Panc1 (cell line): Measurements from ENCODE around the gene GLI1. TPM values are rescaled to one million over a fixed set of nuclear protein-coding genes. Genes with fewer than 3 reads are reported as not detected.
"Not testable (repeated sequence)": the region's sequence is repeated elsewhere in the genome, so short reads cannot be mapped to it uniquely, and the experiment has no call there.

ENCODE experiments used
- ATAC-seq: fragments of 200-7000 bp; cut with Tn5 transposase; 2 replicates; pipeline ENCODE4 v1.9.1; 2020; ENCODE audit warnings: mild to moderate bottlenecking, moderate library complexity
- BruUV-seq: library from RNA; stranded (reverse); fragments of 400-500 nt; replicated peaks from 2 replicates; lab custom pipeline; 2021; lab: Mats Ljungman, UMichigan
- CTCF ChIA-PET: fragments of 300-600 bp; sonication (Branson Sonifier 250); formaldehyde crosslinking; loops from one replicate; lab custom pipeline; 2022; ENCODE audit warnings: antibody characterized with exemption; lab: Charles Lee
- POLR2A ChIA-PET: fragments of 300-600 bp; sonication (Branson Sonifier 250); formaldehyde crosslinking; loops from one replicate; lab custom pipeline; 2022; ENCODE audit warnings: antibody characterized with exemption; lab: Charles Lee
- DNase-seq: peaks from one replicate; pipeline ENCODE4 v3.0.0-alpha.2; 2010; ENCODE audit warnings: low read depth, low spot score
- H3K27ac ChIP-seq: 2 replicates; pipeline ENCODE4 v1.5.1; 2011; ENCODE audit warnings: mild to moderate bottlenecking, low read length, inconsistent platforms
- H3K27me3 ChIP-seq: fragments of 200-500 bp; sonication (Bioruptor generic); 2 replicates; pipeline ENCODE4 v1.6.0; 2014; ENCODE audit warnings: low read length, inconsistent platforms; ENCODE audit not compliant: control insufficient read depth, insufficient read depth
- H3K36me3 ChIP-seq: fragments of 200-500 bp; sonication (Bioruptor generic); 2 replicates; pipeline ENCODE4 v1.5.1; 2014; ENCODE audit warnings: inconsistent platforms, mild to moderate bottlenecking, low read length, moderate library complexity; ENCODE audit not compliant: control insufficient read depth, insufficient read depth
- H3K4me1 ChIP-seq: 2 replicates; pipeline ENCODE4 v1.5.1; 2011; ENCODE audit warnings: inconsistent platforms, mild to moderate bottlenecking, low read length, moderate library complexity; ENCODE audit not compliant: control insufficient read depth, insufficient read depth
- H3K4me3 ChIP-seq, 2 experiments: 2 replicates each; pipeline ENCODE4 v1.5.1; 2011 to 2012; ENCODE audit warnings: low read depth in 2 of 2, low read length in 2 of 2, mild to moderate bottlenecking in 2 of 2, inconsistent platforms in 1 of 2, moderate library complexity in 1 of 2
- H3K9me3 ChIP-seq: fragments of 200-500 bp; sonication (Bioruptor generic); 2 replicates; pipeline ENCODE4 v1.5.1; 2014; ENCODE audit warnings: low read depth, mild to moderate bottlenecking, inconsistent platforms, low read length, moderate library complexity; ENCODE audit not compliant: control insufficient read depth, insufficient read depth
- CTCF ChIP-seq: fragments of 450-650 bp; IDR thresholded peaks from 2 replicates; pipeline ENCODE4 v1.5.1; 2017; ENCODE audit warnings: mild to moderate bottlenecking
- POLR2AphosphoS5 ChIP-seq: IDR thresholded peaks from 2 replicates; pipeline ENCODE4 v1.6.1; 2012; ENCODE audit warnings: mild to moderate bottlenecking, low read depth, low read length, moderate library complexity
- REST ChIP-seq, 2 experiments: IDR thresholded peaks; 2 replicates each; pipeline ENCODE4 v1.6.1; 2011 to 2012; ENCODE audit warnings: low read depth in 2 of 2, control low read depth in 1 of 2, low read length in 1 of 2, mild to moderate bottlenecking in 1 of 2, moderate library complexity in 1 of 2; ENCODE audit not compliant: insufficient read depth in 1 of 2
- SIN3A ChIP-seq: IDR thresholded peaks from 2 replicates; pipeline ENCODE4 v1.6.1; 2012; ENCODE audit warnings: low read depth, mild to moderate bottlenecking, low read length, moderate library complexity, borderline replicate concordance; ENCODE audit not compliant: insufficient read depth
- TCF7L2 ChIP-seq: IDR thresholded peaks from 2 replicates; pipeline ENCODE4 v1.6.1; 2011; ENCODE audit warnings: mild to moderate bottlenecking, low read depth, low read length, inconsistent platforms
- in situ Hi-C: cut with HindIII; loops from 2 replicates; pipeline ENCODE4 v1.10.0; 2016; ENCODE audit warnings: low sequenced_read_pairs, low pct_unique_long_range_greater_than_20kb
- intact Hi-C: fragments of 100-400 bp; cut with micrococcal nuclease; formaldehyde crosslinking; loops from one replicate; pipeline ENCODE4 v1.10.0; 2022; ENCODE audit not compliant: unreplicated experiment
- total RNA-seq: library from RNA; stranded (reverse); gene quantifications from one replicate; pipeline ENCODE4 v1.2.1, GENCODE V29; 2021; ENCODE audit not compliant: unreplicated experiment

The GLI1 gene
- total RNA-seq, 1 experiment from 2014 or later = 6.5 TPM

- in situ Hi-C loops = no loop called here
- intact Hi-C loops = no loop called here
- TF ChIP-seq POLR2AphosphoS5 (no peak; the same call in 1 of the 2 replicates), REST (IDR thresholded peaks at IDR 0.05; ENCODE audit: insufficient read depth in 1 of 2, low read depth in 2 of 2, low read length in 1 of 2) (no peak), TCF7L2 (no peak), SIN3A (no peak), CTCF (no peak)
- ChIA-PET CTCF (no interaction called here), POLR2A (no interaction called here)
- Histone ChIP-seq H3K27ac (no peak overlapping the region), H3K4me3 (no peak overlapping the region), H3K4me1 (peaks cover 27% of the 10 kb centered on the region), H3K27me3 (no peaks in the 10 kb centered on the region), H3K36me3 (peaks cover 20% of the 10 kb centered on the region), H3K9me3 (no peaks in the 10 kb centered on the region)
- DNase-seq (no peak), ATAC-seq (no peak)
- no TSS peak for BruUV-seq
Measured at GRCh38 chr12:57512665-57513064, 53.1 kb downstream of the GLI1 start.

GRCh38 chr12:57513266-57513665 is 53.7 kb downstream of the GLI1 start:
- intact Hi-C loops = no loop called here
- DNase-seq (no peak), ATAC-seq (no peak)
- POLR2A ChIA-PET = interaction anchor here (0.5 kb wide), 1 partner anchor 232 kb away, joined by 6 read pairs; the partner anchor contains the start of gene TSPAN31
- peaks cover 20% of the 10 kb centered on the region for H3K36me3 ChIP-seq
- H3K9me3 ChIP-seq = no peaks in the 10 kb centered on the region
- no TSS peak for BruUV-seq
- TF ChIP-seq REST (IDR thresholded peaks at IDR 0.05; ENCODE audit: insufficient read depth in 1 of 2, low read depth in 2 of 2, low read length in 1 of 2) (no peak), TCF7L2 (no peak), CTCF (no peak), POLR2AphosphoS5 (no peak), SIN3A (no peak)
- H3K27me3 ChIP-seq = no peaks in the 10 kb centered on the region
- peaks cover 30% of the 10 kb centered on the region for H3K4me1 ChIP-seq
- CTCF ChIA-PET = no interaction called here
- H3K4me3 ChIP-seq = no peak overlapping the region
- no peak overlapping the region for H3K27ac ChIP-seq
- in situ Hi-C loops = no loop called here

GRCh38 chr12:57513677-57514076 is 54.1 kb downstream of the GLI1 start:
- intact Hi-C loops, POLR2A ChIA-PET, DNase-seq, H3K27me3 ChIP-seq, in situ Hi-C loops, ATAC-seq, H3K9me3 ChIP-seq, H3K27ac ChIP-seq, CTCF ChIA-PET, H3K4me3 ChIP-seq, BruUV-seq: not testable (repeated sequence)
- Histone ChIP-seq H3K36me3 (peaks cover 20% of the 10 kb centered on the region), H3K4me1 (peaks cover 32% of the 10 kb centered on the region)

GRCh38 chr12:57514246-57514645 is 54.7 kb downstream of the GLI1 start:
- BruUV-seq, CTCF ChIA-PET, POLR2A ChIA-PET, ATAC-seq, H3K4me3 ChIP-seq, H3K9me3 ChIP-seq, in situ Hi-C loops, H3K27ac ChIP-seq, intact Hi-C loops, DNase-seq, H3K27me3 ChIP-seq: not testable (repeated sequence)
- Histone ChIP-seq H3K4me1 (peaks cover 35% of the 10 kb centered on the region), H3K36me3 (peaks cover 17% of the 10 kb centered on the region)
